H1 (cell line): ENCODE data around the gene MLC1. TPM values are rescaled to one million over a fixed set of nuclear protein-coding genes. Genes with fewer than 3 reads are reported as not detected.
A peak's percentile ranks its signal among the peaks of the same experiment; 100 is the strongest.

ENCODE experiments used
- CTCF ChIA-PET: fragments of 300-600 bp; sonication (Branson Sonifier 250); formaldehyde crosslinking; loops from one replicate; lab custom pipeline; 2021; ENCODE audit not compliant: partially characterized antibody; lab: Charles Lee
- POLR2A ChIA-PET: fragments of 300-600 bp; sonication (Branson Sonifier 250); formaldehyde crosslinking; loops from one replicate; lab custom pipeline; 2021; ENCODE audit warnings: inconsistent platforms; ENCODE audit not compliant: partially characterized antibody; lab: Charles Lee
- DNase-seq, 2 experiments: peaks; one replicate each; pipeline versions ENCODE4 v3.0.0 to v3.0.0-alpha.2; 2010 to 2022; ENCODE audit warnings: low spot score in 2 of 2, low read depth in 1 of 2, mixed read lengths in 1 of 2
- FAIRE-seq: peaks from 2 replicates; lab custom pipeline; 2011; peaks lifted over from hg19 to GRCh38; lab: Jason Lieb, UNC
- H2AFZ ChIP-seq: 2 replicates; pipeline ENCODE4 v1.8.1; 2012; ENCODE audit warnings: low read length, inconsistent platforms
- H2AK5ac ChIP-seq: 2 replicates; pipeline ENCODE4 v1.6.1; 2013; ENCODE audit warnings: low read depth, low read length
- H2BK120ac ChIP-seq: replicated peaks from 2 replicates; pipeline ENCODE3; 2013; ENCODE audit warnings: low read depth, low read length, inconsistent platforms
- H2BK12ac ChIP-seq: 2 replicates; pipeline ENCODE4 v1.6.1; 2013; ENCODE audit warnings: low read depth, low read length
- H2BK15ac ChIP-seq: 2 replicates; pipeline ENCODE4 v1.6.1; 2013; ENCODE audit warnings: low read length
- H2BK20ac ChIP-seq: 2 replicates; pipeline ENCODE4 v1.6.1; 2013; ENCODE audit warnings: low read length
- H2BK5ac ChIP-seq: 2 replicates; pipeline ENCODE4 v1.6.1; 2013; ENCODE audit warnings: low read depth, low read length
- H3K14ac ChIP-seq: 2 replicates; pipeline ENCODE4 v1.6.1; 2013; ENCODE audit warnings: inconsistent platforms; ENCODE audit not compliant: insufficient read length
- H3K18ac ChIP-seq: 2 replicates; pipeline ENCODE4 v1.6.1; 2013; ENCODE audit warnings: low read length; ENCODE audit errors: extremely low read depth
- H3K23ac ChIP-seq: 2 replicates; pipeline ENCODE4 v1.6.1; 2013; ENCODE audit warnings: inconsistent platforms; ENCODE audit not compliant: insufficient read length
- H3K23me2 ChIP-seq: 2 replicates; pipeline ENCODE4 v1.6.1; 2013; ENCODE audit warnings: low read depth, low read length
- H3K27ac ChIP-seq: 2 replicates; pipeline ENCODE4 v1.6.1; 2011; ENCODE audit warnings: low read depth, low read length, inconsistent platforms
- H3K27me3 ChIP-seq, 4 experiments: replicated peaks in 1 of 4; 1 replicate in 1 of 4; 2 replicates in 3 of 4; pipeline versions ENCODE4 v1.6.1 to v1.8.1; 2011 to 2013; ENCODE audit warnings: low read length in 3 of 4, mild to moderate bottlenecking in 3 of 4, inconsistent platforms in 2 of 4, mixed read lengths in 2 of 4, moderate library complexity in 1 of 4; ENCODE audit not compliant: control insufficient read depth in 3 of 4, insufficient read depth in 3 of 4; ENCODE audit errors: extremely low read depth in 1 of 4
- H3K36me3 ChIP-seq, 4 experiments: 2 replicates each; pipeline versions ENCODE4 v1.6.1 to v1.8.1; 2011 to 2013; ENCODE audit warnings: mild to moderate bottlenecking in 4 of 4, low read length in 3 of 4, moderate library complexity in 2 of 4, control low read depth in 1 of 4, inconsistent platforms in 1 of 4; ENCODE audit not compliant: insufficient read depth in 4 of 4, control insufficient read depth in 2 of 4
- H3K4ac ChIP-seq: replicated peaks from 2 replicates; pipeline ENCODE3; 2013; ENCODE audit warnings: low read length, low read depth, mixed read lengths, inconsistent platforms; ENCODE audit not compliant: insufficient read length
- H3K4me1 ChIP-seq, 4 experiments: replicated peaks in 1 of 4; 1 replicate in 1 of 4; 2 replicates in 3 of 4; pipeline versions ENCODE4 v1.6.1 to v1.8.1; 2011 to 2013; ENCODE audit warnings: low read length in 3 of 4, inconsistent platforms in 2 of 4, mixed read lengths in 1 of 4; ENCODE audit not compliant: insufficient read depth in 4 of 4, control insufficient read depth in 3 of 4
- H3K4me2 ChIP-seq, 2 experiments: 2 replicates each; pipeline versions ENCODE4 v1.6.1 to v1.8.1; 2011 to 2013; ENCODE audit warnings: low read depth in 2 of 2, low read length in 2 of 2, control low read depth in 1 of 2, inconsistent platforms in 1 of 2, mild to moderate bottlenecking in 1 of 2; ENCODE audit not compliant: insufficient read depth in 1 of 2
- H3K4me3 ChIP-seq, 4 experiments: fragments of 200-600, 300-600 bp in 1 of 4; sonication (generic), shearing (Covaris generic), sonication (Bioruptor Twin) in 1 of 4; 2 replicates each; pipeline versions ENCODE4 v1.5.1 to v1.8.1; 2011 to 2016; ENCODE audit warnings: low read length in 4 of 4, low read depth in 3 of 4, control low read depth in 2 of 4, inconsistent platforms in 2 of 4, mild to moderate bottlenecking in 2 of 4, mixed read lengths in 1 of 4, moderate library complexity in 1 of 4; ENCODE audit not compliant: insufficient read depth in 2 of 4; ENCODE audit errors: extremely low read depth in 1 of 4
- H3K56ac ChIP-seq: replicated peaks from 2 replicates; pipeline ENCODE3; 2013; ENCODE audit warnings: low read depth, mild to moderate bottlenecking, mixed read lengths, low read length, inconsistent platforms; ENCODE audit not compliant: insufficient read length
- H3K79me1 ChIP-seq: 2 replicates; pipeline ENCODE4 v1.6.1; 2013; ENCODE audit warnings: low read depth, low read length, control low read depth
- H3K79me2 ChIP-seq, 2 experiments: 2 replicates each; pipeline versions ENCODE4 v1.6.1 to v1.8.1; 2012 to 2013; ENCODE audit warnings: low read length in 2 of 2, mild to moderate bottlenecking in 2 of 2, inconsistent platforms in 1 of 2; ENCODE audit not compliant: insufficient read depth in 2 of 2, control insufficient read depth in 1 of 2
- H3K9ac ChIP-seq, 4 experiments: replicated peaks in 1 of 4; 1 replicate in 1 of 4; 2 replicates in 3 of 4; pipeline versions ENCODE4 v1.6.1 to v1.8.1; 2011 to 2013; ENCODE audit warnings: low read depth in 3 of 4, low read length in 3 of 4, control low read depth in 2 of 4, mild to moderate bottlenecking in 2 of 4, moderate library complexity in 2 of 4, inconsistent platforms in 1 of 4; ENCODE audit errors: extremely low read depth in 1 of 4
- H3K9me3 ChIP-seq, 2 experiments: 2 replicates each; pipeline versions ENCODE4 v1.6.1 to v1.8.1; 2012 to 2013; ENCODE audit warnings: mild to moderate bottlenecking in 2 of 2, moderate library complexity in 2 of 2, control low read depth in 1 of 2, inconsistent platforms in 1 of 2, low read depth in 1 of 2, low read length in 1 of 2, mixed read lengths in 1 of 2; ENCODE audit not compliant: insufficient read depth in 2 of 2
- H4K20me1 ChIP-seq, 2 experiments: replicated peaks in 1 of 2; 2 replicates each; pipeline versions ENCODE3 to v1.8.1; 2011 to 2013; ENCODE audit warnings: inconsistent platforms in 2 of 2, low read length in 2 of 2, mild to moderate bottlenecking in 1 of 2; ENCODE audit not compliant: insufficient read depth in 2 of 2, control insufficient read depth in 1 of 2
- H4K5ac ChIP-seq: 2 replicates; pipeline ENCODE4 v1.6.1; 2013; ENCODE audit warnings: low read length, low read depth, mixed read lengths, inconsistent platforms; ENCODE audit not compliant: insufficient read length
- H4K8ac ChIP-seq: 2 replicates; pipeline ENCODE4 v1.8.0; 2013; ENCODE audit warnings: mild to moderate bottlenecking, moderate library complexity, low read length, inconsistent platforms; ENCODE audit not compliant: insufficient read depth; ENCODE audit errors: extremely low read depth
- H4K91ac ChIP-seq: replicated peaks from 2 replicates; pipeline ENCODE3; 2013; ENCODE audit warnings: low read length, mixed read lengths, inconsistent platforms; ENCODE audit not compliant: insufficient read length
- CEBPB ChIP-seq: IDR thresholded peaks from 2 replicates; pipeline ENCODE4 v1.6.1; 2012; ENCODE audit warnings: low read depth, low read length
- CHD1 ChIP-seq: IDR thresholded peaks from 2 replicates; pipeline ENCODE4 v1.6.1; 2012; ENCODE audit warnings: low read depth, low read length, improper control_type of control experiment
- E2F6 ChIP-seq: IDR thresholded peaks from 2 replicates; pipeline ENCODE4 v1.6.1; 2012; ENCODE audit warnings: inconsistent platforms
- EP300 ChIP-seq, 2 experiments: IDR thresholded peaks; 1 replicate in 1 of 2; 2 replicates in 1 of 2; pipeline ENCODE4 v1.6.1; 2011 to 2012; ENCODE audit warnings: low read depth in 2 of 2, low read length in 2 of 2, mild to moderate bottlenecking in 2 of 2, borderline replicate concordance in 1 of 2, inconsistent platforms in 1 of 2, moderate library complexity in 1 of 2
- GABPA ChIP-seq: IDR thresholded peaks from 2 replicates; pipeline ENCODE4 v1.6.1; 2011; ENCODE audit warnings: mild to moderate bottlenecking, low read length, moderate library complexity, borderline replicate concordance; ENCODE audit not compliant: insufficient read depth
- GTF2F1 ChIP-seq: IDR thresholded peaks from 2 replicates; pipeline ENCODE4 v1.6.1; 2012; ENCODE audit warnings: low read depth, low read length, improper control_type of control experiment, borderline replicate concordance
- HDAC6 ChIP-seq: IDR thresholded peaks from one replicate; pipeline ENCODE4 v1.7.1; 2012; ENCODE audit warnings: low read depth, mild to moderate bottlenecking, inconsistent platforms, low read length, moderate library complexity
- KDM4A ChIP-seq: IDR thresholded peaks from one replicate; pipeline ENCODE4 v1.7.1; 2012; ENCODE audit warnings: low read depth, mild to moderate bottlenecking, moderate library complexity, low read length, inconsistent platforms; ENCODE audit not compliant: severe bottlenecking
- POU5F1 ChIP-seq: IDR thresholded peaks from 2 replicates; pipeline ENCODE4 v1.6.1; 2011; ENCODE audit warnings: low read depth, mild to moderate bottlenecking, low read length, moderate library complexity
- RXRA ChIP-seq: IDR thresholded peaks from 2 replicates; pipeline ENCODE4 v1.6.1; 2011; ENCODE audit warnings: low read depth, mild to moderate bottlenecking, low read length, moderate library complexity; ENCODE audit not compliant: insufficient read depth
- SP1 ChIP-seq: IDR thresholded peaks from 2 replicates; pipeline ENCODE4 v1.6.1; 2011; ENCODE audit warnings: low read depth, low read length
- TCF12 ChIP-seq: IDR thresholded peaks from 2 replicates; pipeline ENCODE4 v1.6.1; 2011; ENCODE audit warnings: low read depth, mild to moderate bottlenecking, low read length
- YY1 ChIP-seq: IDR thresholded peaks from 2 replicates; pipeline ENCODE4 v1.6.1; 2011; ENCODE audit warnings: low read depth, mild to moderate bottlenecking, low read length
- WGBS, 2 experiments: shearing (Covaris generic) in 1 of 2; methylation state at CpG; one replicate each; pipeline versions ENCODE4 v1.1.6 to v1.1.7; 2013 to 2015; ENCODE audit warnings: low lambda C conversion rate in 2 of 2, mixed read lengths in 2 of 2, inconsistent platforms in 1 of 2, low coverage in 1 of 2, missing lambda C conversion rate in 1 of 2; ENCODE audit not compliant: insufficient replicate concordance in 2 of 2, insufficient coverage in 1 of 2, insufficient read length in 1 of 2; ENCODE audit errors: extremely low coverage in 1 of 2, missing lambda C conversion rate in 1 of 2; 5-methylcytosine and 5-hydroxymethylcytosine counted together
- polyA plus RNA-seq, 7 experiments: library from polyadenylated mRNA; depleted of rRNA in 3 of 7; stranded (reverse) in 5 of 7; unstranded in 2 of 7; fragments of >200 nt in 5 of 7; fragments of 200-250 nt in 2 of 7; gene quantifications; 1 replicate in 5 of 7; 2 replicates in 1 of 7; 4 replicates in 1 of 7; pipeline versions ENCODE4 v1.2.1 to v1.2.3, GENCODE V29; 2011 to 2013; ENCODE audit warnings: missing spikeins in 2 of 7, mixed read lengths in 2 of 7
- total RNA-seq: library from RNA; stranded (reverse); fragmentation: NEBNext Ultra II Directional; extraction: Animal tissue kit (Norgen Biotek cat#: 25700); gene quantifications from 2 replicates; pipeline ENCODE4 v1.2.1, GENCODE V29; 2021

Gene MLC1
- total and polyA plus RNA-seq, 2 of the 8 experiments (the other 6 are each of a cell fraction or from before 2014, with no cell fraction given): 0.20 TPM; not detected in 1

GRCh38 chr22:50061141-50061823, 23.9 kb downstream of the MLC1 start:
- CTCF ChIA-PET: interaction anchor here (0.9 to 2.9 kb wide), 6 partner anchors 13 to 131 kb away, joined by 3 to 10 read pairs (median 4); no protein-coding TSS in a partner anchor
- Histone ChIP-seq H3K36me3 (no peaks in the 10 kb centered on the region), H4K20me1 (no peaks in the 10 kb centered on the region), H2BK120ac (no peak overlapping the region), H3K79me2 (no peaks in the 10 kb centered on the region), H2BK15ac (no peak overlapping the region), H3K4me2 (no peak overlapping the region), H3K4me1 (peaks cover 0 to 11% (median 2%) of the 10 kb centered on the region in 4 experiments; a peak in 4 of 7 replicates), H3K9ac (no peak overlapping the region), H2AFZ (no peak overlapping the region), H2BK5ac (no peak overlapping the region), H4K8ac (peak overlapping the region; percentile 22; the same call in 1 of the 2 replicates), H2AK5ac (no peak overlapping the region), H3K23ac (no peak overlapping the region), H3K79me1 (no peaks in the 10 kb centered on the region), H3K18ac (no peak overlapping the region), H3K14ac (no peak overlapping the region), H4K91ac (no peak overlapping the region), H3K4me3 (no peak overlapping the region), H3K27ac (no peak overlapping the region), H3K56ac (no peak overlapping the region), H4K5ac (no peak overlapping the region), H3K4ac (no peak overlapping the region), H3K23me2 (peaks cover 15% of the 10 kb centered on the region; the same call in 1 of the 2 replicates), H3K27me3 (peaks cover 8 to 20% (median 11%) of the 10 kb centered on the region in 4 experiments), H2BK12ac (no peak overlapping the region), H3K9me3 (no peaks in the 10 kb centered on the region), H2BK20ac (no peak overlapping the region)
- POLR2A ChIA-PET: no interaction called here
- DNase-seq (no peak), FAIRE-seq (no peak)
- 88% methylated on average over 24 of the region's 27 CpGs; no CpG with 5 or more reads in 1 of the 2 experiments for WGBS, 2 experiments
- TF ChIP-seq GTF2F1 (no peak), POU5F1 (no peak), EP300 (IDR thresholded peaks at IDR 0.05; ENCODE audit: borderline replicate concordance in 1 of 2, low read depth in 2 of 2, low read length in 2 of 2) (no peak), CEBPB (no peak), GABPA (no peak), SP1 (no peak), CHD1 (no peak), KDM4A (no peak), TCF12 (no peak), RXRA (no peak), YY1 (no peak), HDAC6 (no peak), E2F6 (no peak)
